ENCODE results near the gene KCND2.

KCND2 gene

GRCh38 chr7:120412139-120413050, 139.4 kb downstream of the KCND2 start:
- DNase-seq = no peak

GRCh38 chr7:120413164-120413563, 140.2 kb downstream of the KCND2 start:
- no peak for DNase-seq

DNA sequence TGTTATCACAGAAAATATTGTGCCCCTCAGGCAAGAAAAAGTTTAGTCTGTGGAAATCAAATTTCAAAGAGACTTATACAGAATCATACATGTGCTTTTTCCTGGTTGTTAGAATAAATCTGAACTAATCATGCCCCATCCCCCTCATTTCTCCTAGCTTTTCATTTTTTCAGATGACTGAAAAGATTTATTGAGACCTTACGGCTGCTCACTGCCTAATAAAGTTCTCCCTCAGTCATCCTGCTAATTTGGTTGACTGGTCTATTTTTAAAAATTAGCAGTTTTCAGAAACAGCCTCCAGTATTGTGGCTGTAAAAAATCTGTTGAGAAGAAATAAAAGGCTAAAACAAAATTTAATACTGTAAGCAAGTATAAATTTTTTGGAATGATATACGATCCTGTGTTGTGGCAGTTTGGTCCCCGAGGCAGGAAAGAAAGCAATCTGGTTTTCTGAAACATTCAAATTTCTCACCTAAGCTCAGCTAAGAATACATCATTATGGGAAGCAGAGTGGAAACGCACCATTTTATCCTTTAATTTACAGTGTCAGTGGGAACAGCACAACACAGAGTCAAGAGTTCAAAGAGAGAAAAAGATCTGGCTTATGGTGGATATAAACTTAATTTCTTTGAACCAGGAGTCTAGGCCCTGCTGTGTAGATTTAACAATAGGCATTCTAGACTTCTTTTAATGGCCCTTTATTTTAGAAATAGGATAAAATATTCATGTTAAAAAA, 144.4 kb downstream of the KCND2 start:
- no peak for DNase-seq

DNA sequence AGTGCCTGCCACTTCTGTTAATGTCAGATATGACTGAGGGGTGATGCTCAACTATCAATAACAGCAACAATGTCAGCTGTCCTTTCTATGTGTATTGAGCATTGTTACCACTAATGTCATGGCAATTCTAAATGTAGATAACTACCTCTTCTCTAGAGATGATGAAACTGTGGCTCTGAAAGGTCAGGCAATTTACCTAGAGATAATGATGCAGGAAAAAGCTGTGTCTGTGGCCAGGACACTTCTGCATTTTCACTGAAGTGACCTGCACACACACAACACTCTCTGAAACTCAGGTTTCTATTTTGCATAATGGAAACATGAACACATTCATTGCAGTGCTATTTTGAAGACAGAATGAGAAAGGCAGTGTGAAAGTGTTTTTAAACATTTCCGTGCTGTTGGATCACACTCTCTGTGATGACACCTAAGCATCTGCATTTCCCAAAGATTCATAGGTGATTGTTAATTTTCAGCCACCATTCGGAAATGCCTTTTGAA, 148.2 kb downstream of the KCND2 start:
- DNase-seq = no peak

GRCh38 chr7:120431016-120431415, 158.0 kb downstream of the KCND2 start:
- no peak for DNase-seq

GRCh38 chr7:120436487-120437060, 163.6 kb downstream of the KCND2 start:
- DNase-seq = no peak

DNA sequence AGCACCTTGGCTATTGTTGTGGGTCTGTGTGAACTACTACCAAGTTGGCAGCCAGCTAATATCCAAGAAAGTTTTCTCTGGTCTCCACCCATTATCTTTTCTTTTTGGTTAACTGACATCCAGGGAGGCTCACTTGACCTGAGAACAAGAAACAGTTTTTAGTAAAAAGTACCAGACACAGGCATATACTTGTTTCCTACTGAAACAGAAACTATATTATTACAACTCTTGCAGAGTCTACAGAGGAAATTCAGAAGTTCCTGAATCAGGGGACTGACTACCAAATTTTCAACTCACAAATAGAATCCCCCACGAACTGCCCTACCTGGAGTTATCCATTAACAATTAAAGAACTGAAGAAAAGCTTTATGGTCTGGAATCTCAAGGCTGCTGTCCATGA, 168.9 kb downstream of the KCND2 start:
- no peak for DNase-seq

DNA sequence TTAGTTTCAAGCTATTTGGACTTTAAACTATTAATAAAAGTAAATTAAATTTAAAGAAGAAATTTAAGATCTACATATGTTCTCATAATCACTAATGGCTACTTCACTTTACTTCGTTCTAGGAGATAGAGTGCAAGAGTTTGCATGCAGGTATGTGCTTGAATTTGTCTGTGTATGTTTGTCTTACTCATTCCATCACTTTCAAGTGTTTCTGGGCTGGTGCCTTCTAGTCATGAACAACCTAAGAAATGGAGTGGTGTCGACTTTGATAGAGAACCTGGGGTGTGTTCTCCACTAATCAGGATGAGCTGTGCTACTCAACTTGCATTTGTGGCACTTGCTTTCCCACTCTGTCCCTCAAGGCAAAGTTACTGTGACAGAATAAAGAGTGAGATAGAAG, 169.9 kb downstream of the KCND2 start:
- DNase-seq = no peak

- no peak for DNase-seq
Measured at GRCh38 chr7:120444650-120445049, 171.7 kb downstream of the KCND2 start.

GRCh38 chr7:120445276-120445675, 172.3 kb downstream of the KCND2 start:
- DNase-seq = no peak

DNA sequence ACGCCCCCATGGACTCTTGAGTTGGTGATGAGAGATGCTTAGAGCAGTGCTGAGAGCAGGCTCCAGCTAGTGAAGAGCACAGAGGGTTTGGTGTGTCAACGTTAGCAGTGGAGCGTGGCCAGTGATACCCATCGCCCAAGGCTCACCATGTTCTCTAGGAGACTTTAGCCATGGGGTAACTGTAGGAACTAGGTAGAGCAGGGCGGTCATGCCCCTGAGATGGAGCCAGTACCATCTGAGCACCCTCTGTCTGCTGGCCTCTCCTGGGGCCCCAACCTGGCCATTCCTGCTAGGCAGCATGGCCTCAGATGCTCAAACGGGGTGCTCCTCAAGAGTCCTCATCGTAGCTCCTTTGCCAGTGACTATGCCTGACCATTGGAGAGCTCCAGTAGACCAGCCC, 179.7 kb downstream of the KCND2 start:
- no peak for DNase-seq

DNA sequence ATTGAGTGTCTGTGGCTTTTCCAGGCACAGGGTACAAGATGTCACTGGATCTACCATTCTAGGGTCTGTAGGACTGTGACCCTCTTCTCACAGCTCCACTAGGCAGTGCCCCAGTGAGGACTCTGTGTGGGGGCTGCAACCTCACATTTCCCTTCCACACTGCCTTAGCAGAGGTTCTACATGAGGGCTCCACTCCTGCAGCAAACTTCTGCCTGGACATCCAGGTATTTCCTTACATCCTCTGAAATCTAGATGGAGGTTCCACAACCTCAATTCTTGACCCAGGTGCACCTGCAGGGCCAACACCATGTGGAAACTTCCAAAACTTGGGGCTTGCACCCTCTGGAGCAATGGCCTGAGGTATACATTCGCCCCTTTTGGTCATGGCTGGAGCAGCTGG, 183.7 kb downstream of the KCND2 start:
- DNase-seq = no peak

GRCh38 chr7:120460949-120461348, 188.0 kb downstream of the KCND2 start:
- DNase-seq = no peak

GRCh38 chr7:120462991-120463390, 190.0 kb downstream of the KCND2 start:
- no peak for DNase-seq

GRCh38 chr7:120464104-120464503, 191.1 kb downstream of the KCND2 start:
- DNase-seq = no peak

DNA sequence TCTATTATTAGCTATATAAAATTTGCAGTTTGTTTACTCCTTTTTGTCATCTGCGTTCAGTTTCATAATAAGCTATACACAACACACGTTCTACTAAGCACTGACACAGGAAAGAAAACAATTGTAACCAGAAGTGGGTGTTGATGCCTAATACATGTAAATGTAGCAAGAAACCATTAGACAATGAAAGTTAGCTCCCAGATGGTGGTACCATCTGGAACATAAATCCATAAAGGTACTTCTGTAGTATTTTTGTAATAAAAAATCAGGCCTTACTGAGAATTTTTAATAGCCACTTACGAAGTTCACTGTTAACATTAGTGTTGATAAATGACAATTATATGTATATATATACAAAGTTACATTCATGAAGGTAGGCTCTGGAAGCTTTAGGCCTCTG, 194.7 kb downstream of the KCND2 start:
- no peak for DNase-seq

- DNase-seq = no peak
Measured at GRCh38 chr7:120468611-120469010, 195.6 kb downstream of the KCND2 start.

- no peak for DNase-seq
Measured at GRCh38 chr7:120472892-120473291, 199.9 kb downstream of the KCND2 start.

GRCh38 chr7:120473352-120473751, 200.4 kb downstream of the KCND2 start:
- no peak for DNase-seq

GRCh38 chr7:120475994-120476393, 203.0 kb downstream of the KCND2 start:
- DNase-seq = no peak

- DNase-seq = no peak
Measured at GRCh38 chr7:120480472-120480871, 207.5 kb downstream of the KCND2 start.

DNA sequence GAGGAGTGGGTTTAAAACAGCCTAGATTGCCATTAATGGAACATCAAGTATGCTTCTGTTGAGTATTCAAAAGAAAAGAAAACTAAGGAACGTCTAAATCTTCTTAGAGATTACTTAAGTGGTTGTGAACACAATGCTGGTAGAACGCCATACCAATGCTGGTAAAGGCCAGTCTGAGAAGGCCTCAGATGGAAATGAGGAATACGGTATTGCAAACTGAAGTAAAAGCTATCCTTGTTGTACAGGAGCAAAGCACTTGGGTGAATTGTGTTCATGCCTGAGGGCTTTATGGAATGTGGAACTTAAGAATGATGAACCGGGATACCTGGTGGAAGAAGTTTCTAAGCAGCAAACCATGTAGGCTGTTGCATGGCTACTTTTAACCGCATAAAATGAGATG, 208.0 kb downstream of the KCND2 start:
- no peak for DNase-seq

DNA sequence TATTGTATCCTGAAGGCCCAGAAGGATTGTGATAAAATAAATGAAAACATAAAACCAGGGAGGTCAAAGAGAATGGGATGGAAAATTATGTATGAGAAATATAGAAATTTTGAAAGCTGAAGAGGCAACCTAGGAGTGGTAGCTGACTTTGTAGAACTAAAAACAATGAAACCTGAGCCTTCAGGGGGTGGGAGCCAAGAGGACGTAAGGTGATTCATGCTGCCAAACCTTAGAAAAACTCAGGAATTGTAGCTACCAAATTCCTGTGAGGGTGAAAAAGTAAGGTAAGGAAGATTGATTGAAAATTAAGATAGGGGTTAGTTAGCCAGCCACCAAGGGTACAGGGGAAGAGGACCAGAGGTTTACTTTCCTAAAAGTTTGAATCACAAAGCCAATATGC, 213.2 kb downstream of the KCND2 start:
- no peak for DNase-seq

- DNase-seq = no peak
Measured at GRCh38 chr7:120502132-120502531, 229.2 kb downstream of the KCND2 start.
